Measurements from ENCODE around the gene CPS1.

Gene CPS1

DNA sequence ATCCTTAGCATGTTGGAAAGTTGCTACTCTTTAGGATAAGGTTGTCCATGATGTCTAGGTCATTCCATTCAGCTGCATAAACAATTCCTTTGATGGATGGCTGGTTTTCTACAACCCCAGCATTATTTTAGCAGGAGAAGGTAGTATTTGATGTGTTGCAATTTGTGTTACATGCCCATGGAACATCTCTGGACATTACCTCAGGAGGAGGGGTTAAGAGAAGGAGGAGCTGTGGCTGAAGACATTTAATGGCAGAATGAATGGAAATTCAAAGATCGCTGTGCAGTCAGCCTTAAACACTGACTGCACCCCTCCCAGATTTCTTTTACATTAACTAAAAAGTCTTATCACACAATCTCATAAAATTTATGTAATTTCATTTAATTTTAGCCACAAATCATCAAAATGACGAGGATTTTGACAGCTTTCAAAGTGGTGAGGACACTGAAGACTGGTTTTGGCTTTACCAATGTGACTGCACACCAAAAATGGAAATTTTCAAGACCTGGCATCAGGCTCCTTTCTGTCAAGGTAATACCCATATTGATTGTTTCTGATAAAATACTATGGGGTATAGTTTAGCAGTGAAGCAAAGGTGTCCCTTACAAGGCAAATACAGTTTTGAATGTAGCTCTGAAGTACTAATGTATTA is at the start of gene CPS1:
Gene CPS1, plus strand, starts transcription at position 271 of the 652 bp plus-strand sequence. Its CDS starts 135 bp downstream, at position 406.
- Histone ChIP-seq H3K36me3 (ENCODE audit: insufficient read depth, low read length) (no peaks in the 10 kb centered on the region), H3K27me3 (ENCODE audit: insufficient read depth, low read length, poor library complexity, severe bottlenecking) (no peaks in the 10 kb centered on the region), H3F3A (ENCODE audit: low read depth) (no peaks in the 10 kb centered on the region), H4K20me1 (ENCODE audit: insufficient read depth, low read length, poor library complexity, severe bottlenecking) (no peaks in the 10 kb centered on the region), H3K79me2 (ENCODE audit: insufficient read depth, low read length) (no peaks in the 10 kb centered on the region), H3K9me3 (ENCODE audit: insufficient read depth, low read depth, low read length) (no peaks in the 10 kb centered on the region), H3K4me1 (ENCODE audit: insufficient read depth, low read length, poor library complexity, severe bottlenecking) (no peaks in the 10 kb centered on the region), H3K9ac (ENCODE audit: low read depth, low read length, poor library complexity, severe bottlenecking) (no peak within 1 kb of the TSS), H2AFZ (ENCODE audit: low read length) (peak within 1 kb of the TSS; percentile 38; the same call in 1 of the 2 replicates), H3K9me2 (replicated peaks; ENCODE audit: low read depth, low read length) (no peaks in the 10 kb centered on the region), H3K4me2 (ENCODE audit: low read depth, low read length, poor library complexity, severe bottlenecking) (no peak within 1 kb of the TSS), H3K4me3 (ENCODE audit: low read length, poor library complexity, severe bottlenecking) (no peak within 1 kb of the TSS)
- TF ChIP-seq EZH2phosphoT487 (IDR thresholded peaks at IDR 0.05; ENCODE audit: borderline replicate concordance): no peak
- TF ChIP-seq, protein P1, sequence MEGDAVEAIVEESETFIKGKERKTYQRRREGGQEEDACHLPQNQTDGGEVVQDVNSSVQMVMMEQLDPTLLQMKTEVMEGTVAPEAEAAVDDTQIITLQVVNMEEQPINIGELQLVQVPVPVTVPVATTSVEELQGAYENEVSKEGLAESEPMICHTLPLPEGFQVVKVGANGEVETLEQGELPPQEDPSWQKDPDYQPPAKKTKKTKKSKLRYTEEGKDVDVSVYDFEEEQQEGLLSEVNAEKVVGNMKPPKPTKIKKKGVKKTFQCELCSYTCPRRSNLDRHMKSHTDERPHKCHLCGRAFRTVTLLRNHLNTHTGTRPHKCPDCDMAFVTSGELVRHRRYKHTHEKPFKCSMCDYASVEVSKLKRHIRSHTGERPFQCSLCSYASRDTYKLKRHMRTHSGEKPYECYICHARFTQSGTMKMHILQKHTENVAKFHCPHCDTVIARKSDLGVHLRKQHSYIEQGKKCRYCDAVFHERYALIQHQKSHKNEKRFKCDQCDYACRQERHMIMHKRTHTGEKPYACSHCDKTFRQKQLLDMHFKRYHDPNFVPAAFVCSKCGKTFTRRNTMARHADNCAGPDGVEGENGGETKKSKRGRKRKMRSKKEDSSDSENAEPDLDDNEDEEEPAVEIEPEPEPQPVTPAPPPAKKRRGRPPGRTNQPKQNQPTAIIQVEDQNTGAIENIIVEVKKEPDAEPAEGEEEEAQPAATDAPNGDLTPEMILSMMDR (conservative IDR thresholded peaks at IDR 0.05; ENCODE audit: low read length): no peak

DNA sequence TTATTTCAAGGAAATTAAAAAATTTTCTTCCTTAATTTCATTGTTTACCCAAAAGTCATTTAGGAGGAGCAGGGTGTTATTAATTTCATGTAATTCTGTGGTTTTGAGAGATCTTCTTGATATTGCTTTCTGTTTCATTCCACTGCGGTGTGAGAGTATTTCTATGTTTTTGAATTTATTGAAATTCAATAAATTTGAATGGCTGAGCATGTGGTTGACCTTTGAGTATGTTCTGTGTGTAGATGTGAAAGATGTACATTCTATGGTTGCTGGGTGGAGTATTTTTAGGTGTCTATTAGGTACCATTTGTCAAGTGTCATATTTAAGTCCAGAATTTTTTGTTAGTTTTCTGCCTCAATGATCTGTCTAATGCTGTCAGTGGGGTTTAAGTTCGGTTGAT is 40.5 kb upstream of the CPS1 start:
- no peaks in the 10 kb centered on the region for H4K20me1 ChIP-seq (ENCODE audit: insufficient read depth, low read length, poor library complexity, severe bottlenecking)
- no peak overlapping the region for H3K4me2 ChIP-seq (ENCODE audit: low read depth, low read length, poor library complexity, severe bottlenecking)
- H3K4me1 ChIP-seq (ENCODE audit: insufficient read depth, low read length, poor library complexity, severe bottlenecking): no peaks in the 10 kb centered on the region
- 0 out of 2 replicates have a peak, but pooled peaks cover 5% of the 10 kb centered on the region for H3K9me3 ChIP-seq (ENCODE audit: insufficient read depth, low read depth, low read length)
- TF ChIP-seq, protein P1 (conservative IDR thresholded peaks at IDR 0.05; ENCODE audit: low read length): no peak
- no peak for TF ChIP-seq EZH2phosphoT487 (IDR thresholded peaks at IDR 0.05; ENCODE audit: borderline replicate concordance)
- no peaks in the 10 kb centered on the region for H3K9me2 ChIP-seq (replicated peaks; ENCODE audit: low read depth, low read length)
- no peaks in the 10 kb centered on the region for H3K79me2 ChIP-seq (ENCODE audit: insufficient read depth, low read length)
- no peak overlapping the region for H3K4me3 ChIP-seq (ENCODE audit: low read length, poor library complexity, severe bottlenecking)
- no peaks in the 10 kb centered on the region for H3F3A ChIP-seq (ENCODE audit: low read depth)
- no peak overlapping the region for H3K9ac ChIP-seq (ENCODE audit: low read depth, low read length, poor library complexity, severe bottlenecking)
- H3K36me3 ChIP-seq (ENCODE audit: insufficient read depth, low read length): no peaks in the 10 kb centered on the region
- no peaks in the 10 kb centered on the region for H3K27me3 ChIP-seq (ENCODE audit: insufficient read depth, low read length, poor library complexity, severe bottlenecking)
- no peak overlapping the region for H2AFZ ChIP-seq (ENCODE audit: low read length)

DNA sequence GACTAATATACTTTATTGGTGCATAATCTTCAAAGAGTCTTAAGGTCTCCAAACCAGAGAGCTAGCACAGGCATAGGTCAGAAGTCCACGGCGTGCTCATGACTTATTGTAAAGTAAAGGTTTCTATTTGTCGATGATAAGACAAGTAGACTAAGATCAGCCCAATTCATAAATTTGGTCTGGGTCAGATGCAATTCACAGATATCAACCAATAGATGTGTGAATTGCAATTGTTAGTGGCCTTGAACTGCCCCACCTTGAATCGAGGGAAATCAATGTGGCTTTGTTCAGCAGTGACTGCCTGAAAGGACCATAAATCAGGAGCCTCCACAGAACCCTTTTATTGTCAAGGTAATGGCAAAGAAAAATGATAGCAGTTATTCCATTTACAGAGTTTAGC is 39.1 kb upstream of the CPS1 start:
- Histone ChIP-seq H3F3A (ENCODE audit: low read depth) (no peaks in the 10 kb centered on the region), H3K9me3 (ENCODE audit: insufficient read depth, low read depth, low read length) (0 out of 2 replicates have a peak, but pooled peaks cover 5% of the 10 kb centered on the region), H3K9me2 (replicated peaks; ENCODE audit: low read depth, low read length) (no peaks in the 10 kb centered on the region), H2AFZ (ENCODE audit: low read length) (no peak overlapping the region), H3K4me1 (ENCODE audit: insufficient read depth, low read length, poor library complexity, severe bottlenecking) (no peaks in the 10 kb centered on the region), H3K4me2 (ENCODE audit: low read depth, low read length, poor library complexity, severe bottlenecking) (no peak overlapping the region), H3K9ac (ENCODE audit: low read depth, low read length, poor library complexity, severe bottlenecking) (no peak overlapping the region), H4K20me1 (ENCODE audit: insufficient read depth, low read length, poor library complexity, severe bottlenecking) (no peaks in the 10 kb centered on the region), H3K27me3 (ENCODE audit: insufficient read depth, low read length, poor library complexity, severe bottlenecking) (no peaks in the 10 kb centered on the region), H3K79me2 (ENCODE audit: insufficient read depth, low read length) (no peaks in the 10 kb centered on the region), H3K4me3 (ENCODE audit: low read length, poor library complexity, severe bottlenecking) (no peak overlapping the region), H3K36me3 (ENCODE audit: insufficient read depth, low read length) (no peaks in the 10 kb centered on the region)
- TF ChIP-seq, protein P1 (conservative IDR thresholded peaks at IDR 0.05; ENCODE audit: low read length): no peak
- no peak for TF ChIP-seq EZH2phosphoT487 (IDR thresholded peaks at IDR 0.05; ENCODE audit: borderline replicate concordance)
